ENCODE data around the gene APOM. TPM values are rescaled to one million over a fixed set of nuclear protein-coding genes. Genes with fewer than 3 reads are reported as not detected.

Gene APOM
- polyA plus RNA-seq, 4 donors, result 89.9 to 124 (median 104) TPM

- no peak for DNase-seq (ENCODE audit: low read depth in 4 of 4, low spot score in 2 of 4)
Measured at GRCh38 chr6:31630177-31630934, 25.3 kb upstream of the APOM start.

GRCh38 chr6:31631209-31631608, 24.5 kb upstream of the APOM start:
- DNase-seq (ENCODE audit: low read depth in 4 of 4, low spot score in 2 of 4), result no peak

GRCh38 chr6:31631681-31632278, 23.9 kb upstream of the APOM start:
- DNase-seq (ENCODE audit: low read depth in 4 of 4, low spot score in 2 of 4), result no peak

GRCh38 chr6:31632279-31632946, 23.3 kb upstream of the APOM start:
- no peak for DNase-seq (ENCODE audit: low read depth in 4 of 4, low spot score in 2 of 4)

- no peak for DNase-seq (ENCODE audit: low read depth in 4 of 4, low spot score in 2 of 4)
Measured at GRCh38 chr6:31633447-31633846, 22.2 kb upstream of the APOM start.

- no peak for DNase-seq (ENCODE audit: low read depth in 4 of 4, low spot score in 2 of 4)
Measured at GRCh38 chr6:31634131-31634530, 21.6 kb upstream of the APOM start.

- DNase-seq (ENCODE audit: low read depth in 4 of 4, low spot score in 2 of 4), result no peak
Measured at GRCh38 chr6:31634969-31635575, 20.6 kb upstream of the APOM start.

GRCh38 chr6:31636698-31637596, 18.7 kb upstream of the APOM start:
- DNase-seq (ENCODE audit: low read depth in 4 of 4, low spot score in 2 of 4), result no peak

GRCh38 chr6:31639043-31639442, 16.7 kb upstream of the APOM start:
- no peak for DNase-seq (ENCODE audit: low read depth in 4 of 4, low spot score in 2 of 4)

- no peak for DNase-seq (ENCODE audit: low read depth in 4 of 4, low spot score in 2 of 4)
Measured at GRCh38 chr6:31639449-31639861, 16.2 kb upstream of the APOM start.

GRCh38 chr6:31640612-31641011, 15.1 kb upstream of the APOM start:
- no peak for DNase-seq (ENCODE audit: low read depth in 4 of 4, low spot score in 2 of 4)

GRCh38 chr6:31641370-31641769, 14.3 kb upstream of the APOM start:
- DNase-seq (ENCODE audit: low read depth in 4 of 4, low spot score in 2 of 4), result no peak

GRCh38 chr6:31642798-31643570, 12.7 kb upstream of the APOM start:
- DNase-seq (ENCODE audit: low read depth in 4 of 4, low spot score in 2 of 4), result no peak

GRCh38 chr6:31643818-31644454, 11.8 kb upstream of the APOM start:
- DNase-seq (ENCODE audit: low read depth in 4 of 4, low spot score in 2 of 4), result no peak

GRCh38 chr6:31645325-31645724, 10.4 kb upstream of the APOM start:
- DNase-seq (ENCODE audit: low read depth in 4 of 4, low spot score in 2 of 4), result no peak

GRCh38 chr6:31651602-31652191, 4.0 kb upstream of the APOM start:
- no peak for DNase-seq (ENCODE audit: low read depth in 4 of 4, low spot score in 2 of 4)

GRCh38 chr6:31652925-31653724, 2.6 kb upstream of the APOM start:
- DNase-seq (ENCODE audit: low read depth in 4 of 4, low spot score in 2 of 4), result peak in 1 of 4 donors; percentile 93
